Fibroblast of villous mesenchyme (primary cell): Measurements from ENCODE around the gene RPL28. TPM values are rescaled to one million over a fixed set of nuclear protein-coding genes. Genes with fewer than 3 reads are reported as not detected.

Source experiments
- total RNA-seq: library from RNA; depleted of rRNA; stranded (reverse); fragments of >200 nt; gene quantifications from 2 replicates; pipeline ENCODE4 v1.2.3, GENCODE V29; 2012

Gene RPL28
- total RNA-seq, 1 donor = 124 TPM

Other genes starting within 250 kb of the RPL28 start
- under 0.01 and 0.64 TPM in 2 replicates for gene TNNT1, start 236.7 kb upstream of the RPL28 start, total RNA-seq
- not detected in 2 replicates for gene TNNI3, start 228.2 kb upstream of the RPL28 start, total RNA-seq
- gene DNAAF3, start 219.3 kb upstream of the RPL28 start, total RNA-seq = under 0.01 TPM in 1 of 2 replicates, not detected in the other
- under 0.01 and 0.86 TPM in 2 replicates for gene SYT5, start 205.6 kb upstream of the RPL28 start, total RNA-seq
- 3.9 and 7.1 TPM in 2 replicates for gene PTPRH, start 176.4 kb upstream of the RPL28 start, total RNA-seq
- 1.6 and 1.7 TPM in 2 replicates for gene TMEM86B, start 157.2 kb upstream of the RPL28 start, total RNA-seq
- 35.1 and 38.9 TPM in 2 replicates for gene PPP6R1, start 126.9 kb upstream of the RPL28 start, total RNA-seq
- gene HSPBP1, start 105.8 kb upstream of the RPL28 start, total RNA-seq = 25.0 and 31.9 TPM in 2 replicates
- 5.6 and 6.1 TPM in 2 replicates for gene BRSK1, start 101.9 kb upstream of the RPL28 start, total RNA-seq
- gene TMEM150B, start 60.6 kb upstream of the RPL28 start, total RNA-seq = not detected in 2 replicates
- 6.9 and 8.7 TPM in 2 replicates for gene KMT5C, start 46.1 kb upstream of the RPL28 start, total RNA-seq
- gene COX6B2, start 31.2 kb upstream of the RPL28 start, total RNA-seq = under 0.01 TPM in 1 of 2 replicates, not detected in the other
- gene GARIN5B, start 22.7 kb upstream of the RPL28 start, total RNA-seq = not detected in 2 replicates
- 3.0 and 5.2 TPM in 2 replicates for gene IL11, start 15.5 kb upstream of the RPL28 start, total RNA-seq
- gene TMEM190, start 9.1 kb upstream of the RPL28 start, total RNA-seq = not detected in 2 replicates
- not detected in 2 replicates for gene TMEM238, start 1.6 kb upstream of the RPL28 start, total RNA-seq
- 108 and 155 TPM in 2 replicates for gene UBE2S, start 21.9 kb downstream of the RPL28 start, total RNA-seq
- gene SHISA7, start 57.4 kb downstream of the RPL28 start, total RNA-seq = not detected in 2 replicates
- 57.9 and 74.4 TPM in 2 replicates for gene ISOC2, start 75.7 kb downstream of the RPL28 start, total RNA-seq
- gene C19orf85, start 78.8 kb downstream of the RPL28 start, total RNA-seq = not detected in 2 replicates
- 0.86 and 2.6 TPM in 2 replicates for gene ZNF628, start 90.7 kb downstream of the RPL28 start, total RNA-seq
- 18.1 and 20.3 TPM in 2 replicates for gene NAT14, start 99.3 kb downstream of the RPL28 start, total RNA-seq
- 21.2 and 23.2 TPM in 2 replicates for gene SSC5D, start 102.5 kb downstream of the RPL28 start, total RNA-seq
- not detected in 2 replicates for gene SBK2, start 151.2 kb downstream of the RPL28 start, total RNA-seq
- gene SBK3, start 159.6 kb downstream of the RPL28 start, total RNA-seq = under 0.01 TPM in 2 replicates
- 5.6 and 7.7 TPM in 2 replicates for gene ZNF579, start 194.9 kb downstream of the RPL28 start, total RNA-seq
- 4.3 and 5.2 TPM in 2 replicates for gene FIZ1, start 213.6 kb downstream of the RPL28 start, total RNA-seq
- gene ZNF524, start 214.4 kb downstream of the RPL28 start, total RNA-seq = 4.7 and 6.4 TPM in 2 replicates
- 1.3 and 1.9 TPM in 2 replicates for gene ZNF865, start 219.7 kb downstream of the RPL28 start, total RNA-seq
- gene ZNF784, start 238.6 kb downstream of the RPL28 start, total RNA-seq = 5.6 and 7.4 TPM in 2 replicates